Mucosa of rectum (tissue), 2 donors: ENCODE results near the gene CCDC120.

ENCODE experiments used
- H3K27ac ChIP-seq, 2 donors: one replicate each; pipeline ENCODE4 v1.7.0; 2013; ENCODE audit warnings: inconsistent platforms in 2 of 2, low read depth in 2 of 2, low read length in 2 of 2
- H3K27me3 ChIP-seq, 2 donors: one replicate each; pipeline ENCODE4 v1.7.0; 2013; ENCODE audit warnings: low read length in 2 of 2; ENCODE audit not compliant: control insufficient read depth in 2 of 2, insufficient read depth in 2 of 2
- H3K36me3 ChIP-seq, 2 donors: one replicate each; pipeline ENCODE4 v1.7.0; 2013; ENCODE audit warnings: low read length in 2 of 2; ENCODE audit not compliant: control insufficient read depth in 2 of 2, insufficient read depth in 2 of 2
- H3K4me1 ChIP-seq, 2 donors: one replicate each; pipeline ENCODE4 v1.7.0; 2013; ENCODE audit warnings: low read length in 2 of 2, mild to moderate bottlenecking in 1 of 2; ENCODE audit not compliant: control insufficient read depth in 2 of 2, insufficient read depth in 2 of 2
- H3K4me3 ChIP-seq, 2 donors: one replicate each; pipeline ENCODE4 v1.7.0; 2013; ENCODE audit warnings: low read length in 2 of 2
- H3K9ac ChIP-seq, 2 donors: one replicate each; pipeline ENCODE4 v1.7.0; 2013; ENCODE audit warnings: low read length in 2 of 2, low read depth in 1 of 2, mild to moderate bottlenecking in 1 of 2
- H3K9me3 ChIP-seq, 2 donors: one replicate each; pipeline ENCODE4 v1.7.0; 2013; ENCODE audit warnings: low read length in 2 of 2; ENCODE audit not compliant: control insufficient read depth in 2 of 2
- donor health status: healthy.
- donor health status: Normal muscosa, but diverticular disease.

CCDC120 gene

GRCh38 chrX:49042581-49043219, 16.1 kb upstream of the CCDC120 start:
- H3K36me3 ChIP-seq: peaks cover 6 to 9% of the 10 kb centered on the region in 2 donors
- no peaks in the 10 kb centered on the region for H3K27me3 ChIP-seq
- peak overlapping the region; percentile 66 to 73 for H3K4me3 ChIP-seq
- no peaks in the 10 kb centered on the region for H3K9me3 ChIP-seq
- peak overlapping the region; percentile 54 to 89 for H3K9ac ChIP-seq
- H3K27ac ChIP-seq: peak overlapping the region; percentile 85 to 87
- peaks cover 7 to 10% of the 10 kb centered on the region in 2 donors for H3K4me1 ChIP-seq

GRCh38 chrX:49043220-49043986, 15.4 kb upstream of the CCDC120 start, which contains the start of gene TFE3:
TSS of gene TFE3 (minus strand) at chrX:49043357. CDS start at chrX:49043226, 131 bp downstream.
- Histone ChIP-seq H3K27ac (peak within 1 kb of the TSS; percentile 85 to 87), H3K4me3 (peak within 1 kb of the TSS; percentile 66 to 73), H3K27me3 (no peaks in the 10 kb centered on the region), H3K9me3 (no peaks in the 10 kb centered on the region), H3K9ac (peak within 1 kb of the TSS; percentile 61 to 89), H3K4me1 (peaks cover 7 to 10% of the 10 kb centered on the region in 2 donors), H3K36me3 (peaks cover 2 to 6% of the 10 kb centered on the region in 2 donors)

DNA sequence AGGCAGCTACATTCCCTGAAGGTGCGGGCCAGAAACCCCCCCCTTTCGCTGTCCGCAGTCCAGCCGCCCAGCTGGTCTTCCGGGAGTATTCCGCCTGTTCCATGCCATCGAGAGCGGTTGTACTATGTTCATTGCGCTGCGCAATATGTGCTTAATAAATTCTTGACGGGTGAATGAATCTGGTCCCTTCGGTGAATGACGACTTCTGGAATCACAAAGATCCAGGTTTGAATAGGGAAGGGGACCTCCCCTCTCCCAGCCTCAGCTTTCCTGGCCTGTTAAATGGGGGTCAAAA, 14.9 kb upstream of the CCDC120 start:
- Histone ChIP-seq H3K9ac (peak overlapping the region; percentile 61 to 67), H3K4me3 (peak overlapping the region; percentile 57 to 62), H3K27ac (peak overlapping the region; percentile 72 to 81)

DNA sequence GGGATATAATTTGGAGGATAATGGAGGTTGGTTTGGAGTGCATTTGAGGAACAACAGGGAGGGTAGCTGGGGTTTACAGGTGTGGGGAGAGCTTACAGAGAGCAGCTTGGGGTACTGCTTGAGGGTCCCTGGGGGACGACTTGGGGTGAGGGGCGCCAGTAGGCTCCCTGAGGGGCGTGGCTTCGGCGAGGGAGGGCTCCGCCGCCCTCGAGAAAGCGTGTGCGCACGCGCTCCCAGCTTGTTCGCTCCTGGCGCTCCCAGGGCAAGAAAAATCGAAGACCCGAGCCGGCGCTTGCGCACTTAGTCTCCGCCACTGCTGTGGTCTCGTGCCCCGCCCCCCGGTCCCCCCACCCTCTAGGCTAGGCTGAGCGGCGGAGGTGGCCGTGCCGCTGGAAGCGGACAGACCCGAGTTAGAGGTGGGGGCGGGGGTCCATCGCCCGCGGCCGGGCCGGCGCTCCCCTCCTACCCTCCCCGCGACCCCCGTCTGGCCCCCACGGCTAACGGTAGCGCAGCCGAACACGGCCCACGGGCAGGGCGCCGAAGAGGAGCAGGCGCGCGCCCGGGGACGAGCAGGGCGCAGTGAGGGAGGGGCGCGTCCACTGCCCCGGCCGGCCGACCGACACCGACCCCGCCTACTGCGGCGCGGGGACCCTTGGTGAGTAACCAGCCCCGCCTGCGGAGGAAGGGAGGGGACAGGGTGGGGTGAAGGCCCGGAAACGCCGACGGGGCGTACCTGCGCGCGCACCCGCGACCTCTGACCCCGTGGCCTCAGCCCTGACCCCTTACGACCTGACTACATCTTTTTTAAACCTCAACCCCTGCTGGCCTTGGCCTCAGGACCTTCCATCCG, 5.4 kb upstream of the CCDC120 start:
- peak overlapping the region; percentile 17 to 49 for H3K9ac ChIP-seq
- H3K4me3 ChIP-seq: peak overlapping the region; percentile 49 to 66
- no peaks in the 10 kb centered on the region for H3K9me3 ChIP-seq
- H3K27ac ChIP-seq: peak overlapping the region; percentile 61 to 67
- no peaks in the 10 kb centered on the region for H3K4me1 ChIP-seq
- no peaks in the 10 kb centered on the region for H3K27me3 ChIP-seq
- H3K36me3 ChIP-seq: no peaks in the 10 kb centered on the region

More for the DNA sequence above, 14.9 kb upstream of the CCDC120 start:
- Histone ChIP-seq H3K9me3 (no peaks in the 10 kb centered on the region), H3K36me3 (peaks cover 2 to 5% of the 10 kb centered on the region in 2 donors), H3K4me1 (peaks cover 7 to 10% of the 10 kb centered on the region in 2 donors), H3K27me3 (no peaks in the 10 kb centered on the region)

DNA sequence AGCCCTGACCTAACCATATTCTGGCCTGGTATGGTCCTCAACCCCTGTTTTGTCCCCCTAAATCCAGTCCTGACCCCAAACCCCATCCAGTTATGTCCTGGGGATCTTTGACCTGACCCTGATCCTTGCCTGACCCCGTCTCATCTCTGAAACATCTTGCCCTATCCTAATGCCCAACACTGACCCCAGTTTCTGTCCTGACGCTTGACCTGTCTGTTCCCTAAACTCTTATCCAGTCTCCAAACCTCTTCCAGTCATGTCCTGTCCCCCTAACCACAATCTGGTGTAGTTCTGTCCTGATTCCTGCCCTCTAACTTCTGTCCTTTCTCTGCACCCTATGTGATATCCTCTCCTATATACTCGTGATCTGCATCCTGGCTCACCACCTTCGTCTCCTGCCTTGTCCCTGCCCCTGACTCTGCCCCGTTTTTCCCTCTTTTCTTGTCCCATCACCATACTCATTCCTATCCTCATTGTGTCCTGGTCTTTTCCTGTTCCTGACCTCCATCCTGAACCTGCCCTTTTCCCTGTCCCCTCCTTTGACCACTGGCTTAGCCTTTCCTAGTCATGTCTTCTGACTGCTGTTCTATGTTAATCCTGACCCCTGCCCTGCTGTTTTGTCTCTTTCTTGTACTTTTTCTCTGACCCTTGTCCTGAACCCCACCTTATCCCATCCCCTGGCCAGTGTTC, 4.6 kb upstream of the CCDC120 start:
- Histone ChIP-seq H3K4me3 (peak overlapping the region; percentile 49 to 66), H3K36me3 (no peaks in the 10 kb centered on the region), H3K9me3 (no peaks in the 10 kb centered on the region), H3K4me1 (no peaks in the 10 kb centered on the region), H3K9ac (no peak overlapping the region), H3K27me3 (no peaks in the 10 kb centered on the region), H3K27ac (peak overlapping the region; percentile 61 to 67)

DNA sequence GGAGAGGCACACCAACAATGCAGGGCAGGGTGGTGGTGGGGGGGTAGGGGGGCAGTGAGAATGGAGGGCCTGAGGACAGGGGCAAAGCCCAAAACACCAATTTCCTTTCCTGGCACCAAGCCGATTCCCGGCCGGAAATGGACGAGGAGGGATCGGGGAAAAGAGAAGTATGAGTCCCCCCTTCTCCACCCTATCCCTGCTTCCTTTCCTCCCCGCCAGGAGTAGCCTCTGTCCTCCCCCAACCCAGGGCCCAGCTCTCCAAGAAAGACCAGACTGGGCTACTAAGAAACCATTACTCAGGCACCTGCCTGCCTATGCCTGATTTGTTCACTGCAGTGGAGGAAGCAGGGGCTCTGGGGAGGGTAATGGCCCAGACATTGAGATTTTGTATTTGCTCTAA, 402 bp downstream of the CCDC120 start:
- Histone ChIP-seq H3K27ac (peak overlapping the region; percentile 82 to 84), H3K9ac (peak overlapping the region; percentile 67 to 68)

DNA sequence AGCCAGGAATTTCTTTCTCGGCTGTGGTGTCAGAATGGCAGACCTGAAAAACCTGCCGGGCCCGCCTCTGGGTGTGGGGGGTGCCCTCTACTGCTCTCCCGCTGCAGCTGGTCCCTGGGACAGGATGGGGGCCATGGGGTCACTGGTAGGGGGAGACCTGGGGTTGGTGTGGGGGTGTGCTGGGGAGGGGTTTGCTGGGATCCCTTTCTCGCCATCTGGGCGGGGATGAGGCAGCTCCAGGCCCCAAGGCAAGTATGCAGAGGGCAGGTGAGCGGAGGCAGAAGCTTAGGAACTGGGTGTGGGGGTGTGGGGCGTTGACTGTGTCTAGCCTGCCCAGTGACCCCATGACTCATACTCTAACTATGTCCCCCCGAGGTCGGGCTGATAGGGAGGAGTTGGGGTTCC, 884 bp downstream of the CCDC120 start:
- no peaks in the 10 kb centered on the region for H3K27me3 ChIP-seq
- H3K27ac ChIP-seq: peak overlapping the region; percentile 82 to 84
- no peaks in the 10 kb centered on the region for H3K4me1 ChIP-seq
- peak overlapping the region; percentile 60 to 68 for H3K4me3 ChIP-seq
- peak overlapping the region in 1 of 2 donors; percentile 67 for H3K9ac ChIP-seq
- H3K9me3 ChIP-seq: no peaks in the 10 kb centered on the region
- peaks cover 4 to 6% of the 10 kb centered on the region in 2 donors for H3K36me3 ChIP-seq

More for the DNA sequence above, 402 bp downstream of the CCDC120 start:
- peaks cover 0 to 2% of the 10 kb centered on the region in 2 donors for H3K36me3 ChIP-seq
- H3K9me3 ChIP-seq: no peaks in the 10 kb centered on the region
- no peaks in the 10 kb centered on the region for H3K27me3 ChIP-seq
- H3K4me3 ChIP-seq: peak overlapping the region; percentile 60 to 68
- H3K4me1 ChIP-seq: no peaks in the 10 kb centered on the region

DNA sequence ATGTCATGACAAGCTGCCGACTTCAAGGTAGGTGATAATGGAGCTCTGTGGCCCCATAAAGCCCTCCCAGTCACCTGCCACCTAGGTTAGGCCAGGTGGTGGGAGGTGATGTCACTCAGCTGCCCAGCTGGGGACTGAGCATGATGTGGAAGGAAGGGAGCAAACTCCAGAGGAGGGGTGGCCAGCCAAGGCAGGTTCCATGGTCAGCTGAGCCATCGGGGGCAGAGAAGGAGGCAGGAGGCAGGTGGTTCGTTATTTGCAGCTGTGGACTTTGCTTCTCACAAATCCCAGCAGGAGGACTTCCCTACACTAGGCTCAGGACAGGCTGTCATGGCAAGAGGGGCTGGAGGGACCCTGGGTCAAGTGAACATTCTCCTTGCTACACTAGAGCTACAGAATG, 2.1 kb downstream of the CCDC120 start:
- Histone ChIP-seq H3K4me1 (no peaks in the 10 kb centered on the region), H3K4me3 (no peak overlapping the region), H3K27me3 (no peaks in the 10 kb centered on the region)

DNA sequence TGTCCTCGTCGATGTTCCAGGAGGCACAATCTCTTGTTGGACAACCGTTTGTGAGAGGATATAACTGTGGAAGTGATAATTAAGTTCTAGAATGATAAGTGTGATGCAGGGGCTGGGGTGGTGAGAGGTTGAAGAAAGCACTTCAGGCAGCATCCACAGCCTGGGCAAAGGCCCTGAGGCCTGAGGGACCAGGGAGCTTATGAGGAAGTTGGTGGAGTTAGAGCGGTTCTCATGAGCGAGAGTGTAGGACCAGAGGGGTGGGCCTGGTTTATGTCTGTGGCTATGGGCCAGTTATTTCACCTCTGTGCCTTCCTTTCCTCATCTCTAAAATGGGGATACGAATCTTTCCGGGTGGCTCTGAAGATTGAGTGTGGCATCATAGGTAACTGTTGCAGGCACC, 2.7 kb downstream of the CCDC120 start:
- Histone ChIP-seq H3K9me3 (no peaks in the 10 kb centered on the region), H3K4me1 (no peaks in the 10 kb centered on the region), H3K4me3 (no peak overlapping the region), H3K27ac (no peak overlapping the region), H3K27me3 (no peaks in the 10 kb centered on the region), H3K36me3 (peaks cover 5 to 7% of the 10 kb centered on the region in 2 donors), H3K9ac (no peak overlapping the region)

More for the DNA sequence above, 2.1 kb downstream of the CCDC120 start:
- Histone ChIP-seq H3K27ac (no peak overlapping the region), H3K9me3 (no peaks in the 10 kb centered on the region), H3K9ac (no peak overlapping the region), H3K36me3 (peaks cover 5 to 7% of the 10 kb centered on the region in 2 donors)
